NCI-H2081 treated with DMSO at 0.1 percent for 48 hours (cell line): Measurements from ENCODE around the gene EEF1AKMT2.

Experiments
- DNase-seq: peaks from one replicate; lab custom pipeline; 2025; lab: John Stamatoyannopoulos, UW

Gene EEF1AKMT2

DNA sequence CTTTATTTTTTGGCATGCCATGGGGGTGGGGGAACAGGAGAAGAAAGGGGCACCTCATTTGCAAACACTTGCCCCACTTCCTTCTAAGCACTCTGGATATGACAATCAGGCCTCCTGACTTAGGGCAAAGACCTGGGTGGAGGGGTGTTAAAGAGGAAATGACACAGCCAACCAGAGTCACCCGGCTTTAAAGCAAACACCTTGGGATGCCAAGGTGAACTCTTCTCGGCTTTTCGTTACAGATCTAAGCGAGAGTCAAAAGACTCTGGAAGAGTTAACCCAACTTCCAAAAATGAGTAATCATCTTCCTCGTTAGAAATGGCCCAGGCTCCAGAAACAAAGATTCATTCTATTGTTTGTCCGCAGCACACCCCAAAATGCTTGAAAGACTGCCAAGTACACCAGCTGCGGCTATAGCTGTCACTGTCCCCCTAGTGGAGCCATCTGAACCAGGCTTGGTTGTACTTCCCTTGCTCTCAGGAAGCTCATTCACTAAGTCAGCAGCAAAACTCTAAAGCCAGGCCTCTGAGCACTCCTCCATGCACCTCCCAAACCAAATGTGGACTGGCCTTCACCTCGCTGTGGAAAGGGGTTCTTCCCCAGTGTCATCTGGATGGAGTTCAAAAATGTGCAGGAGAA is 72.4 kb downstream of the EEF1AKMT2 start:
- DNase-seq: no peak

- no peak for DNase-seq
Observed at GRCh38 chr10:124717911-124718741, 73.6 kb downstream of the EEF1AKMT2 start.

- no peak for DNase-seq
Observed at GRCh38 chr10:124717041-124717757, 74.5 kb downstream of the EEF1AKMT2 start.

GRCh38 chr10:124716369-124716768 is 75.3 kb downstream of the EEF1AKMT2 start:
- no peak for DNase-seq

DNA sequence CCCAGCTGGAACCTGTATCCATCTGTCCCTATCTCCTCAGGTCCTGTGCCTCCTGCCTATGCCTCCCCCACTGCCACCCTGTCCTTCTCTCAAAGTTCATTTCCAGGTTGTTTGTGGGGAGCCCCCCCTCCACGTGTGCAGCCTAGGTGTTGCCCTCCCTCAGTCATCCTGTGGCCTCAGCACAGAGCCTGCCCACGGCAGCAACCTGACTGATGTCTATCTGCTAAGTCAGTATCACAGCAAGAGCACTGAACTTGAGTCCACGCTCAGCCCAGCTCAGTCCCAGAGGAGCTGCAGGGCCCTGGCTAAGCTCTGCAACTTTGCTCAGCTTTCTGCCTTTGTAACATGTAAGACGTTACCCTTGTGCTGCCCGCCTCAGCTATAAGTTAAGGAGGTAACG is 76.2 kb downstream of the EEF1AKMT2 start:
- no peak for DNase-seq

DNA sequence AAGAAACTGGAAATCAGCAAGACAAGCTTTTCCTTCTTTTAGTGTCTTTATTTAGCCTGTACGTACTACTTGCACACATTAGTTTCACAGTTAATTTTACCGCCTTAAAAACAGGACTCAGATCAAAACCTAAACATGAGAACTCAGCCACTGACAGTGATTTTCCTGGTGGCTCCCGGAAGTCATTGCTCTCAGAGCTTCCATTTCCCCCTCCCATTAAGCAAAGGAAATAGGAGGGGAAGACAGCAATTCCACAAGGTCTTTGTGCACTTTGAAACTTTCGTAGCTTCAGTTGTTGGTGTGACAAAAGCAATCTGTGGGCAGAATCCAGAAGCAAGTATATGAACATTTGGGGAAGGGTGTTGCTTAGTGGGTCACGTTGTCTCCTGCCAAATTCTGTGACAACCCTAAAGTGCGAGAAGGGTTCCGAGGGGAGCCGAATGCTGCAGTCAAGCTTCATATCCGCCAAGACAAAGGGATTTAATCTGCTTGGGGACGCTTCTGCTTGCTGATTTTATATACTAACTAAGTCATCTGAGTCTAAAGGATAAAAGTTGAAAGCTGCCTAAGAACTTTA is 77.9 kb downstream of the EEF1AKMT2 start:
- no peak for DNase-seq

- no peak for DNase-seq
Observed at GRCh38 chr10:124712704-124713407, 78.8 kb downstream of the EEF1AKMT2 start.

- no peak for DNase-seq
Observed at GRCh38 chr10:124711145-124711544, 80.5 kb downstream of the EEF1AKMT2 start.

GRCh38 chr10:124710266-124710881 is 81.3 kb downstream of the EEF1AKMT2 start:
- no peak for DNase-seq

DNA sequence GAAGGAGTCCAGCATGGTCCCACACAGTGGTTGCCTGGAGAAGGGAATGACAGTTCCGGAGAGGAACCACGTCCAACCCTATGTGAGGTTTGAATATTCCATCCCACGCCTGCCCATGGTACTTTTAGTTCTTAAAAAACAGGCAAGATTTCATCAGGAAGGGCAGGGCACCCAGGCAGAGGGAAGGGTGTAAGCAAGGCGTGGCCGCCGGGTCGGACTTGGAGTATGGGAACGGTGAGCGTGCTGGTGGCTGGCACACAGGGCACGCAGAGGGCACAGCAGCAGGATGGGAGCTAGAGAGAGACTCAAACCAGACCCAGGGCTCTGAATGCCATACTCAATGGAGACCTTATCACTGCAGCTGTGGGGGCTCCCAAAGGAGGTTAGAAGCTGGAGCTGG is 81.8 kb downstream of the EEF1AKMT2 start:
- no peak for DNase-seq

DNA sequence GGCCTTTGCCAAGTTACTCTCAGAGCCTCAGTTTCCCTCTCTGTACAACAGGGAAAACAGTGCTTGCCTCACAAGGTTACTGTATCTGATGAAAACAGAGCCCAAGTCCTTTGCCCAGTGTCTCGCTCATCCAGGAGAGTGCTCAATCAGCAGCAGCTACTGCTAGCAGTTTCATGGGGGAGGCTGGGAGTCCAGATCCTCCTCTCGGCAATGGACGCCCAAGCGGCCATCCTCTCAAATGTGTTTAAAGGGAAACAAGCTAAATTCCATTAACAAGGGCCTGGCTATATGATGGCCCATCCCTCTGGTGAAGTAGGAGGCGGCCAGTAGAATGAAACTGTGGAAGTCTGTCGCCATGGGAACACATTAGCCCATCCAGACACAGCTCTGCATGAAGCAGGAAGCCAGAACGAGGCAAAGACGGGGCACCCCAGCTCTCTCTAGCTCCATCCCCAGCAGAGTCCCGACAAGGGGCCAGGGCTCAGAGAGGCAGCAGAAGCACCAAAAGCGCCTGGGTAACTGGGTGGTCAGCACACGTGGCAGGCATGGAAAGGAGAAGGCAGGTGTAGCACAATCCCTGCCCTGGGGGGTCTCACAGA is 82.7 kb downstream of the EEF1AKMT2 start:
- DNase-seq: peak; percentile 5

DNA sequence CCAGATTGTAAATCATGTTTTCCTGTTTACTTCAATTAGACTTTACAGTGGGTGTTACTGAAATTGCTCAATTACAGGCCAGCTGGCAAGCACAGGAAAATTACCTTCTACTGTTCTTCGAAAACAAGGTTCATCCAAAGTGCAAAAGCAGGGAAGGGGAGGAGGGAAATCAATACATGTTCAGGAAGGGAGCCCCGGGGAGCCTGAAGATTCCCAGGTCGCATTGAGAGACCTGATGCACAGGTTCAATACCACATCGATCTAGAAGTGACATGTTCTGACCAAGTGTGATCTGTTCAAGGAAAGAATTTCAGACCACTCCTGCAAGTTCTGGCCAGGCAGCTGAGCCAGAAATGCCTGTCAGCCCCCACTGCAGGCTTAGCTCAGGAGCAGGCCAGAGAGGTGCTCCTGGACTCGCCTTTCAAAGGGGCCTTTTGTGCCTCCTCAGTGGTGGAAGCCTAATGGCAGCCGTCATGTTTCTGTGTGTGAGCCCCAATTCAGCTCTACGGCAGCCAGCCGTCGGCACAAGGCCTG is 83.4 kb downstream of the EEF1AKMT2 start:
- DNase-seq: peak; percentile 49
